Measurements from ENCODE around the gene SLC43A2.

DNA sequence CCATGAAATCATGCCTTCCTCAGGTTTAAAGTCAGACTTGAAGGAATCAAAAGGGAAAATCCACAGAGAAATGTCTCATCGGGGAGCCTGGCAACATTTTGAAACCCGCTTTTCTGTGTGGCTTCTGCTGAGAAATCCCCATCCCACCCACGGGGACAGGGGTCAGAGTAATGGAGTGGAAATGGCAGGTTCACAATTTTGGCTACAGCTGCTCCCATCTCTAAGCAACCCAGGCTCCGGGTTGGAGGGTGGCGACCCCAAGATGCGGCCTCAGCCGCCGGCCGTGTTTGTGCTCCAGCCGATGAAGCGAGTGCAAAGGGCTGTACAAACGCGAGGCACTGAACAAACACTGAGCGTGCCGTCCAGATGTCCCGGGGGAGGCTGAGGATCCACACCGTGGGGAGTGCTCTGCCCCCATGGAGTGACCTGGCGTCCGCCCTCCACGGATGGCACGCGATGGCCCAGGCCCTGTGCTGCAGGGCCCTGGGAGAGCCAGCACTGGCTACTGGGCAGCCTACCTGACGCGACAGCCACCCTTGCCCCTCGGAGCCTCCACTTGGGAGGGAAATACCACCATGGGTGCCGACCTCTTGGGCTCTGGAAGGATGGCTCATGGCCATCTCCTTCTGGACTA lies 22.2 kb downstream of the SLC43A2 start:
- TF ChIP-seq, protein P1, sequence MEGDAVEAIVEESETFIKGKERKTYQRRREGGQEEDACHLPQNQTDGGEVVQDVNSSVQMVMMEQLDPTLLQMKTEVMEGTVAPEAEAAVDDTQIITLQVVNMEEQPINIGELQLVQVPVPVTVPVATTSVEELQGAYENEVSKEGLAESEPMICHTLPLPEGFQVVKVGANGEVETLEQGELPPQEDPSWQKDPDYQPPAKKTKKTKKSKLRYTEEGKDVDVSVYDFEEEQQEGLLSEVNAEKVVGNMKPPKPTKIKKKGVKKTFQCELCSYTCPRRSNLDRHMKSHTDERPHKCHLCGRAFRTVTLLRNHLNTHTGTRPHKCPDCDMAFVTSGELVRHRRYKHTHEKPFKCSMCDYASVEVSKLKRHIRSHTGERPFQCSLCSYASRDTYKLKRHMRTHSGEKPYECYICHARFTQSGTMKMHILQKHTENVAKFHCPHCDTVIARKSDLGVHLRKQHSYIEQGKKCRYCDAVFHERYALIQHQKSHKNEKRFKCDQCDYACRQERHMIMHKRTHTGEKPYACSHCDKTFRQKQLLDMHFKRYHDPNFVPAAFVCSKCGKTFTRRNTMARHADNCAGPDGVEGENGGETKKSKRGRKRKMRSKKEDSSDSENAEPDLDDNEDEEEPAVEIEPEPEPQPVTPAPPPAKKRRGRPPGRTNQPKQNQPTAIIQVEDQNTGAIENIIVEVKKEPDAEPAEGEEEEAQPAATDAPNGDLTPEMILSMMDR (IDR thresholded peaks at IDR 0.05) = no peak
- TF ChIP-seq POLR2A (IDR thresholded peaks at IDR 0.05) = no peak
- no peak for TF ChIP-seq EP300 (IDR thresholded peaks at IDR 0.05)

Measured in stomach (tissue), 4 donors.